Liver (tissue), 9 donors: Measurements from ENCODE around the gene OPRL1. TPM values are rescaled to one million over a fixed set of nuclear protein-coding genes. Genes with fewer than 3 reads are reported as not detected.
"Not testable (repeated sequence)": the region's sequence is repeated elsewhere in the genome, so short reads cannot be mapped to it uniquely, and the experiment has no call there.

Experiments
- DNase-seq: peaks from one replicate; pipeline ENCODE4 v3.0.0-alpha.2; 2017; ENCODE audit warnings: low spot score
- H3K27ac ChIP-seq, 2 donors: one replicate each; pipeline ENCODE4 v1.7.0; 2013; ENCODE audit warnings: inconsistent platforms in 2 of 2, low read length in 2 of 2, control low read depth in 1 of 2, low read depth in 1 of 2, mild to moderate bottlenecking in 1 of 2
- H3K27me3 ChIP-seq, 4 donors: one replicate each; pipeline versions ENCODE4 v1.6.1 to v1.7.0; 2013; ENCODE audit warnings: low read length in 3 of 4, inconsistent platforms in 1 of 4, mild to moderate bottlenecking in 1 of 4, moderate library complexity in 1 of 4; ENCODE audit not compliant: control insufficient read depth in 4 of 4, insufficient read depth in 4 of 4
- H3K36me3 ChIP-seq, 4 donors: one replicate each; pipeline versions ENCODE4 v1.6.1 to v1.7.0; 2013; ENCODE audit warnings: low read length in 3 of 4, mild to moderate bottlenecking in 3 of 4, low read depth in 1 of 4, moderate library complexity in 1 of 4; ENCODE audit not compliant: control insufficient read depth in 4 of 4, insufficient read depth in 3 of 4
- H3K4me1 ChIP-seq, 4 donors: one replicate each; pipeline versions ENCODE4 v1.6.1 to v1.7.0; 2013; ENCODE audit warnings: low read length in 3 of 4, mild to moderate bottlenecking in 3 of 4, moderate library complexity in 1 of 4; ENCODE audit not compliant: control insufficient read depth in 4 of 4, insufficient read depth in 4 of 4
- H3K4me3 ChIP-seq, 3 donors: one replicate each; pipeline versions ENCODE4 v1.6.1 to v1.7.0; 2013; ENCODE audit warnings: low read length in 3 of 3, control low read depth in 1 of 3, low read depth in 1 of 3, mild to moderate bottlenecking in 1 of 3
- H3K9ac ChIP-seq, 2 donors: one replicate each; pipeline ENCODE4 v1.7.0; 2013; ENCODE audit warnings: low read length in 2 of 2, mild to moderate bottlenecking in 2 of 2, moderate library complexity in 2 of 2, control low read depth in 1 of 2, low read depth in 1 of 2
- H3K9me3 ChIP-seq, 4 donors: one replicate each; pipeline versions ENCODE4 v1.6.1 to v1.7.0; 2013; ENCODE audit warnings: low read length in 3 of 4; ENCODE audit not compliant: control insufficient read depth in 4 of 4
- EGR1 ChIP-seq, 2 donors: IDR thresholded peaks; 2 replicates each; pipeline ENCODE4 v1.6.1; 2016 to 2018; ENCODE audit warnings: antibody characterized with exemption in 2 of 2, low read depth in 2 of 2
- FOXA1 ChIP-seq: IDR thresholded peaks from 2 replicates; pipeline ENCODE4 v1.6.1; 2016; ENCODE audit warnings: antibody characterized with exemption
- FOXA2 ChIP-seq: IDR thresholded peaks from 2 replicates; pipeline ENCODE4 v1.6.1; 2016; ENCODE audit warnings: antibody characterized with exemption
- HNF4A ChIP-seq, 2 donors: conservative IDR thresholded peaks; 2 replicates each; pipeline ENCODE4 v1.6.1; 2016; ENCODE audit warnings: antibody characterized with exemption in 2 of 2, mild to moderate bottlenecking in 2 of 2
- HNF4G ChIP-seq: IDR thresholded peaks from 2 replicates; pipeline ENCODE4 v1.6.1; 2016; ENCODE audit warnings: antibody characterized with exemption
- JUND ChIP-seq, 2 donors: IDR thresholded peaks; 2 replicates each; pipeline ENCODE4 v1.6.1; 2016; ENCODE audit warnings: antibody characterized with exemption in 2 of 2
- RXRA ChIP-seq, 2 donors: IDR thresholded peaks; 2 replicates each; pipeline ENCODE4 v1.6.1; 2017 to 2018; ENCODE audit warnings: antibody characterized with exemption in 2 of 2, mild to moderate bottlenecking in 1 of 2
- SP1 ChIP-seq: IDR thresholded peaks from 2 replicates; pipeline ENCODE4 v1.6.1; 2018; ENCODE audit warnings: antibody characterized with exemption, mild to moderate bottlenecking
- TAF1 ChIP-seq: conservative IDR thresholded peaks from 2 replicates; pipeline ENCODE4 v1.6.1; 2016; ENCODE audit warnings: antibody characterized with exemption, mild to moderate bottlenecking
- YY1 ChIP-seq: IDR thresholded peaks from 2 replicates; pipeline ENCODE4 v1.6.1; 2016; ENCODE audit warnings: antibody characterized with exemption, mild to moderate bottlenecking
- WGBS: extraction: QIAGEN DNeasy Blood & Tissue Kit; methylation state at CpG from one replicate; pipeline ENCODE4 v1.1.7; 2013; 5-methylcytosine and 5-hydroxymethylcytosine counted together
- polyA plus RNA-seq, 2 donors: library from polyadenylated mRNA; stranded (reverse) in 1 of 2; unstranded in 1 of 2; fragments of 200-250 nt in 1 of 2; fragments of >200 nt in 1 of 2; fragmentation: Nextera tagmentation in 1 of 2; extraction: Ambion mirVana in 1 of 2; gene quantifications; one replicate each; pipeline versions ENCODE4 v1.2.1 to v1.2.3, GENCODE V29; 2013 to 2015
- total RNA-seq, 2 donors: library from RNA; depleted of rRNA; stranded (reverse); fragments of >200 nt; gene quantifications; one replicate each; pipeline ENCODE4 v1.2.3, GENCODE V29; 2014
- TF ChIP-seq, protein P1 (sequence below): fragments of 150-350 bp; IDR thresholded peaks from 2 replicates; pipeline ENCODE4 v1.5.1; 2017; ENCODE audit warnings: improper control_type of control experiment, low read depth, low read length; ENCODE audit not compliant: missing input control
- TF ChIP-seq, protein P2 (sequence below): IDR thresholded peaks from 2 replicates; pipeline ENCODE4 v1.6.1; 2016; ENCODE audit warnings: antibody characterized with exemption
- TF ChIP-seq, protein P3 (sequence below): IDR thresholded peaks from 2 replicates; pipeline ENCODE4 v1.6.1; 2016; ENCODE audit warnings: antibody characterized with exemption, mild to moderate bottlenecking
- TF ChIP-seq, protein P4 (sequence below): IDR thresholded peaks from 2 replicates; pipeline ENCODE4 v1.6.1; 2016; ENCODE audit warnings: antibody characterized with exemption
- donor health status: healthy.
- donor health status: healthy.
- donor health status: healthy.
- donor health status: healthy.
- donor health status: healthy.

OPRL1 gene
- total and polyA plus RNA-seq, 4 donors = 0.04 to 0.79 (median 0.35) TPM

DNA sequence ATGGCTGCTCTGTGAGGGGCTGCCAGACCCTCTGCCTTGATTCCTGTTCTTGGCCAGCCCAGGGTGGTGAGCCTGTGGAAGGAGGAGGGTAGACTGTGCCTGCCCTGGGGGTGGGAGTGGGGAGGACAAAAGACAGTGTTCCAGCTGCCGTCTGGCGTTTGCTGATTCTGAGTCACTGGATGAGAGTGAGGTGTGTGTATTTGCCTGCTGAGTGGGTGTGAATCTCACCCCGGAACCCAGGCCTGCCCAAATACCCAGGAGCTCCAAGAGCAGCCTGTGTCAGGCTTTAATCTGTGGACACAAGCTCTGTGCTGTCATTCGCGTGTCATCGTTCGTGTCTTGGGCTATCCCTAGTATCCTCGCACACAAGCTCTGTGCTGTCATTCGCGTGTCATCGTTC lies 6.9 kb downstream of the OPRL1 start (continued):
- TF ChIP-seq SP1 (no peak), HNF4G (no peak), RXRA (IDR thresholded peaks at IDR 0.05) (no peak), TAF1 (no peak)
- TF ChIP-seq, protein P1, sequence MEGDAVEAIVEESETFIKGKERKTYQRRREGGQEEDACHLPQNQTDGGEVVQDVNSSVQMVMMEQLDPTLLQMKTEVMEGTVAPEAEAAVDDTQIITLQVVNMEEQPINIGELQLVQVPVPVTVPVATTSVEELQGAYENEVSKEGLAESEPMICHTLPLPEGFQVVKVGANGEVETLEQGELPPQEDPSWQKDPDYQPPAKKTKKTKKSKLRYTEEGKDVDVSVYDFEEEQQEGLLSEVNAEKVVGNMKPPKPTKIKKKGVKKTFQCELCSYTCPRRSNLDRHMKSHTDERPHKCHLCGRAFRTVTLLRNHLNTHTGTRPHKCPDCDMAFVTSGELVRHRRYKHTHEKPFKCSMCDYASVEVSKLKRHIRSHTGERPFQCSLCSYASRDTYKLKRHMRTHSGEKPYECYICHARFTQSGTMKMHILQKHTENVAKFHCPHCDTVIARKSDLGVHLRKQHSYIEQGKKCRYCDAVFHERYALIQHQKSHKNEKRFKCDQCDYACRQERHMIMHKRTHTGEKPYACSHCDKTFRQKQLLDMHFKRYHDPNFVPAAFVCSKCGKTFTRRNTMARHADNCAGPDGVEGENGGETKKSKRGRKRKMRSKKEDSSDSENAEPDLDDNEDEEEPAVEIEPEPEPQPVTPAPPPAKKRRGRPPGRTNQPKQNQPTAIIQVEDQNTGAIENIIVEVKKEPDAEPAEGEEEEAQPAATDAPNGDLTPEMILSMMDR = no peak

DNA sequence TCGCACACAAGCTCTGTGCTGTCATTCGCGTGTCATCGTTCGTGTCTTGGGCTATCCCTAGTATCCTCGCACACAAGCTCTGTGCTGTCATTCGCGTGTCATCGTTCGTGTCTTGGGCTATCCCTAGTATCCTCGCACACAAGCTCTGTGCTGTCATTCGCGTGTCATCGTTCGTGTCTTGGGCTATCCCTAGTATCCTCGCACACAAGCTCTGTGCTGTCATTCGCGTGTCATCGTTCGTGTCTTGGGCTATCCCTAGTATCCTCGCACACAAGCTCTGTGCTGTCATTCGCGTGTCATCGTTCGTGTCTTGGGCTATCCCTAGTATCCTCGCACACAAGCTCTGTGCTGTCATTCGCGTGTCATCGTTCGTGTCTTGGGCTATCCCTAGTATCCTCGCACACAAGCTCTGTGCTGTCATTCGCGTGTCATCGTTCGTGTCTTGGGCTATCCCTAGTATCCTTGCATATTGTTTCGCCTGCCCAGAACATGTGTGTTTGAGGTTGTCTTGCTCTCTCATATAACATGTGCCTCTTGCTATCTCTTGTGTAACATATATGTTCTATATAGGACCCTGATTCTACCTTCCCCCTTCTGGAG lies 7.4 kb downstream of the OPRL1 start:
- not testable (repeated sequence) for H3K36me3 ChIP-seq, H3K27me3 ChIP-seq, DNase-seq, H3K9me3 ChIP-seq, H3K27ac ChIP-seq, H3K9ac ChIP-seq, H3K4me3 ChIP-seq
- peaks cover 6 to 13% (median 10%) of the 10 kb centered on the region in 4 donors for H3K4me1 ChIP-seq
- 98% methylated on average over 6 of the region's 36 CpGs for WGBS

DNA sequence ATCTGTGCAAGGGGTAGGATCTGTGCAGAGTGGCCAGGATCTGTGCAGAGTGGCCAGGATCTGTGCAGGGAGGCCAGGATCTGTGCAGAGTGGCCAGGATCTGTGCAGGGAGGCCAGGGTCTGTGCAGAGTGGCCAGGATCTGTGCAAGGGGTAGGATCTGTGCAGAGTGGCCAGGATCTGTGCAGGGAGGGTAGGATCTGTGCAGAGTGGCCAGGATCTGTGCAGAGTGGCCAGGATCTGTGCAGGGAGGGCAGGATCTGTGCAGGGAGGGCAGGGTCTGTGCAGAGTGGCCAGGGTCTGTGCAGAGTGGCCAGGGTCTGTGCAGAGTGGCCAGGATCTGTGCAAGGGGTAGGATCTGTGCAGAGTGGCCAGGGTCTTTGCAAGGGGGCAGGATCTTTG lies 8.7 kb downstream of the OPRL1 start:
- H3K4me3 ChIP-seq, H3K27me3 ChIP-seq, H3K36me3 ChIP-seq, H3K27ac ChIP-seq, H3K4me1 ChIP-seq, H3K9ac ChIP-seq, H3K9me3 ChIP-seq, DNase-seq: not testable (repeated sequence)

DNA sequence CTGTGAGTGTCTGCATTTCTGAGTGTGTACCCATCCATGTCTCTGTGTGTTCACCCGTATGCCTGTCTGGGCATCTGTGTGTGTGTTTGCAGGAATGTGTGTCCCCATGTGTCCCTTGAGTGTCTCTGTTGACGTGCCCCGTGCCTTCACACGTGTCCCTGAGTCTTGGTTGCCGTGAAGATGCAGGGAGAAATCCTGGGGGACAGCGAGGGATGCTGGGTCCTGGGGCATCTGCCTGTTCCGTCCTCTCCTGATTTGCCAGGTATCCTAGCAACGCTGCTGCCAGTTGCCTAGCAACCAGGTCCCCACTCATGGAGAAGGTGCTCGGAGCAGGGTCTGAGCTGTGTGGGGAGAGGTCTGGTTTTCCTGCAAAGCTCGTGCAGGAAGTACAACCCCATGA lies 10.3 kb downstream of the OPRL1 start:
- DNase-seq = no peak
- no peaks in the 10 kb centered on the region for H3K4me1 ChIP-seq
- no peak overlapping the region for H3K9ac ChIP-seq
- WGBS = 63% methylated on average over 10 of the region's 10 CpGs
- no peaks in the 10 kb centered on the region for H3K36me3 ChIP-seq
- peaks cover 0 to 1% (median 0%) of the 10 kb centered on the region in 4 donors for H3K27me3 ChIP-seq
- H3K27ac ChIP-seq = no peak overlapping the region
- no peaks in the 10 kb centered on the region for H3K9me3 ChIP-seq
- H3K4me3 ChIP-seq = no peak overlapping the region
- TF ChIP-seq SP1 (no peak), JUND (IDR thresholded peaks at IDR 0.05) (no peak), FOXA2 (no peak), HNF4A (conservative IDR thresholded peaks at IDR 0.05) (no peak), FOXA1 (no peak), YY1 (no peak), EGR1 (IDR thresholded peaks at IDR 0.05; ENCODE audit: low read depth in 2 of 2) (no peak)
- TF ChIP-seq, protein P2, sequence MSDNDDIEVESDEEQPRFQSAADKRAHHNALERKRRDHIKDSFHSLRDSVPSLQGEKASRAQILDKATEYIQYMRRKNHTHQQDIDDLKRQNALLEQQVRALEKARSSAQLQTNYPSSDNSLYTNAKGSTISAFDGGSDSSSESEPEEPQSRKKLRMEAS = no peak
- TF ChIP-seq, protein P3, sequence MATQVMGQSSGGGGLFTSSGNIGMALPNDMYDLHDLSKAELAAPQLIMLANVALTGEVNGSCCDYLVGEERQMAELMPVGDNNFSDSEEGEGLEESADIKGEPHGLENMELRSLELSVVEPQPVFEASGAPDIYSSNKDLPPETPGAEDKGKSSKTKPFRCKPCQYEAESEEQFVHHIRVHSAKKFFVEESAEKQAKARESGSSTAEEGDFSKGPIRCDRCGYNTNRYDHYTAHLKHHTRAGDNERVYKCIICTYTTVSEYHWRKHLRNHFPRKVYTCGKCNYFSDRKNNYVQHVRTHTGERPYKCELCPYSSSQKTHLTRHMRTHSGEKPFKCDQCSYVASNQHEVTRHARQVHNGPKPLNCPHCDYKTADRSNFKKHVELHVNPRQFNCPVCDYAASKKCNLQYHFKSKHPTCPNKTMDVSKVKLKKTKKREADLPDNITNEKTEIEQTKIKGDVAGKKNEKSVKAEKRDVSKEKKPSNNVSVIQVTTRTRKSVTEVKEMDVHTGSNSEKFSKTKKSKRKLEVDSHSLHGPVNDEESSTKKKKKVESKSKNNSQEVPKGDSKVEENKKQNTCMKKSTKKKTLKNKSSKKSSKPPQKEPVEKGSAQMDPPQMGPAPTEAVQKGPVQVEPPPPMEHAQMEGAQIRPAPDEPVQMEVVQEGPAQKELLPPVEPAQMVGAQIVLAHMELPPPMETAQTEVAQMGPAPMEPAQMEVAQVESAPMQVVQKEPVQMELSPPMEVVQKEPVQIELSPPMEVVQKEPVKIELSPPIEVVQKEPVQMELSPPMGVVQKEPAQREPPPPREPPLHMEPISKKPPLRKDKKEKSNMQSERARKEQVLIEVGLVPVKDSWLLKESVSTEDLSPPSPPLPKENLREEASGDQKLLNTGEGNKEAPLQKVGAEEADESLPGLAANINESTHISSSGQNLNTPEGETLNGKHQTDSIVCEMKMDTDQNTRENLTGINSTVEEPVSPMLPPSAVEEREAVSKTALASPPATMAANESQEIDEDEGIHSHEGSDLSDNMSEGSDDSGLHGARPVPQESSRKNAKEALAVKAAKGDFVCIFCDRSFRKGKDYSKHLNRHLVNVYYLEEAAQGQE = no peak
- TF ChIP-seq, protein P4, sequence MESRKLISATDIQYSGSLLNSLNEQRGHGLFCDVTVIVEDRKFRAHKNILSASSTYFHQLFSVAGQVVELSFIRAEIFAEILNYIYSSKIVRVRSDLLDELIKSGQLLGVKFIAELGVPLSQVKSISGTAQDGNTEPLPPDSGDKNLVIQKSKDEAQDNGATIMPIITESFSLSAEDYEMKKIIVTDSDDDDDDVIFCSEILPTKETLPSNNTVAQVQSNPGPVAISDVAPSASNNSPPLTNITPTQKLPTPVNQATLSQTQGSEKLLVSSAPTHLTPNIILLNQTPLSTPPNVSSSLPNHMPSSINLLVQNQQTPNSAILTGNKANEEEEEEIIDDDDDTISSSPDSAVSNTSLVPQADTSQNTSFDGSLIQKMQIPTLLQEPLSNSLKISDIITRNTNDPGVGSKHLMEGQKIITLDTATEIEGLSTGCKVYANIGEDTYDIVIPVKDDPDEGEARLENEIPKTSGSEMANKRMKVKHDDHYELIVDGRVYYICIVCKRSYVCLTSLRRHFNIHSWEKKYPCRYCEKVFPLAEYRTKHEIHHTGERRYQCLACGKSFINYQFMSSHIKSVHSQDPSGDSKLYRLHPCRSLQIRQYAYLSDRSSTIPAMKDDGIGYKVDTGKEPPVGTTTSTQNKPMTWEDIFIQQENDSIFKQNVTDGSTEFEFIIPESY = no peak
- TF ChIP-seq, protein P1 = no peak
